ENCODE data around the gene SLC29A2. TPM values are rescaled to one million over a fixed set of nuclear protein-coding genes. Genes with fewer than 3 reads are reported as not detected.
"Not testable (repeated sequence)": the region's sequence is repeated elsewhere in the genome, so short reads cannot be mapped to it uniquely, and the experiment has no call there.

Gene SLC29A2
- total RNA-seq, 2 donors from 2014 or later = 6.1 to 10.5 TPM

GRCh38 chr11:66332371-66333219 is 39.0 kb downstream of the SLC29A2 start:
- ATAC-seq (no peak), DNase-seq (ENCODE audit: low spot score in 2 of 2) (no peak)
- no peaks in the 10 kb centered on the region for H3K36me3 Mint-ChIP-seq
- no peak overlapping the region for H3K27ac Mint-ChIP-seq
- H3K9me3 Mint-ChIP-seq = no peaks in the 10 kb centered on the region

- ATAC-seq (no peak), DNase-seq (ENCODE audit: low spot score in 2 of 2) (no peak)
- H3K9me3 Mint-ChIP-seq = no peaks in the 10 kb centered on the region
- no peaks in the 10 kb centered on the region for H3K36me3 Mint-ChIP-seq
- no peak overlapping the region for H3K27ac Mint-ChIP-seq
These were observed 39.8 kb downstream of the SLC29A2 start for GRCh38 chr11:66331542-66332370.

DNA sequence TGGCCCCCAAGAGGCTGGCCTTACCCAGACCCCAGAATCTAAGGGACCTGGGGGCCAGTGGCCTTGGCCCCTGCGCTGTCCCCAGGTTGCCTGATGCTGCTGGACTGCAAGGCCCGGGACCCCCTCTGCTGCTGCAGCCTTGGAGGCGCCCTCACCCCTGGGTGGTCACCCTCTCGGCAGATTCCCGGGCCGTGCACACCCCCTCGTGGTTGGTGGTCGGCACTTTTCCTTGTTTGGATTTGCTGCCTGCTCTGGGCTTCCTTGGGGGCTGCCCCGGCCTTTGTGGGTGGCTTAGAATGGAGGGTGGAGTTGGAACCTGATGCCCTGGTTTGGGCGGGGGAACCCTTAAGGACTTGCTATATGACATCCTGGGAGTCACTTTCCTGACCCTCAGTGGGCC is 40.6 kb downstream of the SLC29A2 start:
- Mint-ChIP-seq H3K27ac (no peak overlapping the region), H3K9me3 (no peaks in the 10 kb centered on the region), H3K36me3 (no peaks in the 10 kb centered on the region)
- no peak for ATAC-seq
- no peak for DNase-seq (ENCODE audit: low spot score in 2 of 2)

- ATAC-seq = no peak
- H3K9me3 Mint-ChIP-seq = no peaks in the 10 kb centered on the region
- H3K36me3 Mint-ChIP-seq = no peaks in the 10 kb centered on the region
- H3K27ac Mint-ChIP-seq = peak overlapping the region in 1 of 2 donors; percentile 50
- no peak for DNase-seq (ENCODE audit: low spot score in 2 of 2)
These were observed 42.3 kb downstream of the SLC29A2 start for GRCh38 chr11:66329165-66329673.

DNA sequence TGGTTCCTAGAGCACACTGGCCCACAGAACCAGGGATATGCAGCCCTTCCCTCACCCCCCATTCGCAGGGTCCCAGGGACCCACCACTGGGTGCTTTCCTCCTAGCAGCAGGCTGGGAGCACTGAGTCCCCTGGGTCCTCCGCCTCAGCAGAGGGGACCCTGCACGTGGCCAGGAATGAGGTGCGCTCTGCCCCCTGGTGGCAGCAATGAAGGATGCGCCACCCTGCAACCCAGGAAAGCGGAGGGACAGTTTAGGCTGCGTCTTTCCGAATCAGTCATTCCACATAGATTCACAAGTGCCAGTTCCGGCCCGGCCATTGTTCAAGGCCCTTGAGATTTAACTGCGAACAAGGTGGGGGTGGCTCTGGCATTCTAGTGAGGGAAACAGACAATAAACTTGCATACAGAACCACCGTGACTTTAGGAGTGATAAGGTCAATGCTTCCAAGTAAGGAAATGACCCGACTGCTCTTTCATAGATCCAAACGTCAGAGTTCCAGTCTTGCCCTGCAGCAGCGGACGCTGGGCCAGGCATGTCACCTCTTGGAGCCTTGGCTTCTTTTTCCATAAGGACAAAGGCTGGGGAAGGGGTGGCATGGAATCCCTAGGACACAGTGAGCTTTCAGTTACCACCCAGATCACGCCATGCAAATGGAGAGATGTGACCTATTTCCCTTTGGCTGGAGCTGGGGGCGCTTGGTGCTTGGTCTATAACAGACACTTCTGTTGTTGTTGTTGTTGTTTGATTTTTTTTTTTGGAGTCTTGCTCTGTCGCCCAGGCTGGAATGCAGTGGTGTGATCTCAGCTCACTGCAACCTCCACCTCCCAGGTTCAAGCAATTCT is 43.0 kb downstream of the SLC29A2 start:
- no peaks in the 10 kb centered on the region for H3K36me3 Mint-ChIP-seq
- H3K27ac Mint-ChIP-seq = peak overlapping the region in 1 of 2 donors; percentile 50
- peak; percentile 87 to 89 for ATAC-seq

DNA sequence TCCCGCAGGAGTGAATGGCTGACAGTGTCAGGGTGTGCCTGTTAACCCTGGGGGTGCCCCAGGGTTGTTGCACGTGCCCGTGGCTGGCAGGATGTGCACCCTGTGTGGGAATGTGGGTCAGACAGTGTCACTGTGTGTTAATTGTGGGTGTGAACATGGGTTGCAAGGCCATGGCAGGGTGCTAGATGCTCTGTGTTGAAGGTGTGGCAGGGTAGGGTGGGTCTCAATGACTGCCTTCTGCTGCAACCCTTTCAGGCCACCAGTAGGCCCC is 43.6 kb downstream of the SLC29A2 start:
- ATAC-seq (peak; percentile 32 to 51), DNase-seq (ENCODE audit: low spot score in 2 of 2) (no peak)
- Mint-ChIP-seq H3K9me3 (no peaks in the 10 kb centered on the region), H3K36me3 (no peaks in the 10 kb centered on the region), H3K27ac (peak overlapping the region in 1 of 2 donors; percentile 50)

More for the DNA sequence above, 43.0 kb downstream of the SLC29A2 start:
- H3K9me3 Mint-ChIP-seq = no peaks in the 10 kb centered on the region
- peak; percentile 85 to 89 for DNase-seq (ENCODE audit: low spot score in 2 of 2)

- no peak for ATAC-seq
- Mint-ChIP-seq H3K9me3 (no peaks in the 10 kb centered on the region), H3K36me3 (no peaks in the 10 kb centered on the region), H3K27ac (peak overlapping the region; percentile 0 to 50)
- no peak for DNase-seq (ENCODE audit: low spot score in 2 of 2)
These were observed 44.2 kb downstream of the SLC29A2 start for GRCh38 chr11:66327171-66328030.

GRCh38 chr11:66326261-66327111 is 45.1 kb downstream of the SLC29A2 start:
- no peaks in the 10 kb centered on the region for H3K9me3 Mint-ChIP-seq
- ATAC-seq (peak; percentile 18 to 21), DNase-seq (ENCODE audit: low spot score in 2 of 2) (peak in 1 of 2 donors; percentile 32)
- H3K27ac Mint-ChIP-seq = peak overlapping the region in 1 of 2 donors; percentile 50
- H3K36me3 Mint-ChIP-seq = no peaks in the 10 kb centered on the region

DNA sequence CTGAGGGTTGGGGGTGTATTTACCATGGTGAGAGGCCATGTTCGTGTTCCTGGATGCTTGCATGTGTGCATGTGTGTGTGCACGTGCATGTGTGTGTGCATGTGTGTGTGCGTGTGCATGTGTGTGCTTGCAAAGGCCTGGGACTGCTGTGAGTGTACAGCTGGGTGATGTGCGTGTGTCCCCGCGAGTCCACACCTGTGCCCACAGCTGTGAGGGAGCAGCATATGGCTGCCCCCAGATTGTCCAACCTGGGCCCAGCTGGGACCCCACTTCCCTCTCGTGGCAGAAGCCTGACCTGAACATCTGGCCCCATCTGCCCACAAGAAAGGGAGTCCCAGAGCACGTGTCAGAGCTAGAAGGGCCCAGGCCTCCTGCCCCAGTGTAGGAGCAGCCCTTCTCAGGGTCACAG is 46.3 kb downstream of the SLC29A2 start:
- no peaks in the 10 kb centered on the region for H3K9me3 Mint-ChIP-seq
- H3K36me3 Mint-ChIP-seq = peaks cover 0 to under 1% of the 10 kb centered on the region in 2 donors
- no peak for ATAC-seq
- H3K27ac Mint-ChIP-seq = peak overlapping the region in 1 of 2 donors; percentile 50
- DNase-seq (ENCODE audit: low spot score in 2 of 2) = no peak

DNA sequence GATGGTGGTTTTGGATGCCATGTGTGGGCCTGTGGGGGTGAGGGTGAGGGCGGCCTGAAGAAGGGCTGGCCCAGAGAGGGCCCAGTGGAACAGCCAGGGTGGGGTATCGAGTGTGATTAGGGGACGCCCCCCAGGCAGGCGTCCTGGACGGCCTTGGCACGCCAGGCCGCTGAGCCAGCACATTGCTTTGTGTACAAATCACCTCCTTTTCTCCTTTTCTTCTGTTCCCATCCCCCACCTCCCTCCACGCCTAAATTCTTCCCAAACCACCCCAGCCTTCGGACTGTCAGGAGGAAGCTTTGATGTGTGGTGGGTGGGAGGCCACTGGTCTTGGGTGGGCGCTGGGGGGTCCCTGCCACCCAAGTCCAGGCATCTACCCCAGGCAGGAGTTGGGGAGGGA is 46.9 kb downstream of the SLC29A2 start:
- DNase-seq (ENCODE audit: low spot score in 2 of 2) (no peak), ATAC-seq (no peak)
- Mint-ChIP-seq H3K9me3 (no peaks in the 10 kb centered on the region), H3K36me3 (peaks cover 0 to 7% of the 10 kb centered on the region in 2 donors), H3K27ac (peak overlapping the region in 1 of 2 donors; percentile 29)

DNA sequence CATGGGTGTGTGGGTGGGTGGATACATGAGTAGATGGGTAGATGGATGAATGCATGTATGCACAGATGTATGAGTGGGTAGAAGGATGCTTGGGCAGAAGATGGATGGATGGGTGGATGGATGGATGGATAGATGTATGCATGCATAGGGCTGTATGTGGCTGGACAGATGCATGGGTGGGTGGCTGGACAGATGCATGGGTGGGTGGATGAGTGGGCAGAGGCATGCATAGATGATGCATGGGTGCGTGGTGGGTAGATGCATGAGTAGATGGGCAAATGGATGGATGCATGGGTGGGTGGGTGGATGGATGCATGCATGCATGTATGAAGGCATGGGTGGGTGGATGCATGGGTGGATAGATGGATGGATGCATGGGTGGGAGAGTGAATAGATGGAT is 47.9 kb downstream of the SLC29A2 start:
- no peak for DNase-seq (ENCODE audit: low spot score in 2 of 2)
- ATAC-seq = no peak
- peaks cover 0 to 16% of the 10 kb centered on the region in 2 donors for H3K36me3 Mint-ChIP-seq
- H3K27ac Mint-ChIP-seq = no peak overlapping the region
- peaks cover 0 to 9% of the 10 kb centered on the region in 2 donors for H3K9me3 Mint-ChIP-seq

DNA sequence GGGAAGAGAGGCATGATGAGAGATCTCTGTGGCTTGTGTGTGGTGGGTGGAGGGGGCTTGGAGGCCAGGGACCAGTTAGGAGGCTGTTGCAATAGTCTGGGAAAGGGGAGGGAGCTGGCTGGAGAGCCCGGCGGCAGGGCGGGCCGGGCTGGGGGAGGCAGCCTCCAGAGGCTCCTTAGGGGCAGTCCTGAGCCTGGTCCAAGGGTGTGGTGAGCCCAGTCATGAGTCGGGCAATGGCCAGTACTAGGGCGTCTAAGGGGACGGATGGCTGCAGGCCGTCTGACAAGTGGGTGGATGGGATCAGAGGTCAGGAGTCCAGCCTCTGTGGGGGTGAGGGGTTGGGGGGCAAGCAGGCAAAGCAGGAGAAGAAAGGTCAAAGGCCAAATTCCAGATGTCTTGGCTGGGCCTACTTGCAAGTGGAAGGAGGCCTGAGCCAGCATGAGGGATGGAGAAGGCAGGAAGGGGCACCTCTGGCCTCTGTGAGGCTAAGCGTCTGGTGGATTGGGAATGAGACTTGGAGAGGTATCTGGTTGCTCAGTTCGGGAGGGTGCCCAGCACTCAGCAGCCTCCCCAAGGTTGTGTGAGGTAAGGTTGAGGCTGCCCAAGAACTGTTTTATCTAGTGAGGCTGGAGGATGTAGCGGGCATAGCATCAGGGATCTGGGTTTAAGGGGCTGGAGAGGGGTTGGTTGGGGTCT is 48.7 kb downstream of the SLC29A2 start:
- ATAC-seq = no peak
- H3K36me3 Mint-ChIP-seq = peaks cover 0 to 19% of the 10 kb centered on the region in 2 donors
- H3K9me3 Mint-ChIP-seq = peaks cover 0 to 10% of the 10 kb centered on the region in 2 donors
- DNase-seq (ENCODE audit: low spot score in 2 of 2) = no peak
- no peak overlapping the region for H3K27ac Mint-ChIP-seq

DNA sequence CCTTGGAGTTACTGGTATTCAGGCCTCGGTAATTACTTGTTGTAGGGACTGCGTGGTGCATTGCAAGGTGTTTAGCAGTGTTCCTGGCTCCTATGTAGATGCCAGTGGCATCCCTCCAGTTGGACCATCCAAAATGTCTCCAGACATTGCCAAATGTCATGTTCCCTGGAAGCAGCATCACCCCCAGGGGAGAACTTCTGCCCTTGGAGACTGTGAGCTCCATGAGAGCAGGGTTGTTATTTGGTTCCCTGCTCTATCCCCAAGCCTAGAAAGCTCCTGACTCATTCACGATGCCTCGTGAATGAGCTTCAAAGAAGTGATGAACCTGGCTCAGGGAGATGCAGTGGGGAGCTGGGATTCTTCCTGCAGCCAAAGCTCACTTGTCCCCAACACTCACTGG is 50.0 kb downstream of the SLC29A2 start:
- DNase-seq (ENCODE audit: low spot score in 2 of 2) (no peak), ATAC-seq (no peak)
- peaks cover 0 to 10% of the 10 kb centered on the region in 2 donors for H3K9me3 Mint-ChIP-seq
- no peak overlapping the region for H3K27ac Mint-ChIP-seq
- peaks cover 0 to 19% of the 10 kb centered on the region in 2 donors for H3K36me3 Mint-ChIP-seq

- H3K9me3 Mint-ChIP-seq = peaks cover 0 to 10% of the 10 kb centered on the region in 2 donors
- ATAC-seq; H3K27ac Mint-ChIP-seq; DNase-seq (ENCODE audit: low spot score in 2 of 2): not testable (repeated sequence)
- H3K36me3 Mint-ChIP-seq = peaks cover 0 to 19% of the 10 kb centered on the region in 2 donors
These were observed 50.8 kb downstream of the SLC29A2 start for GRCh38 chr11:66320748-66321147.
